Measurements from ENCODE around the gene TMEM86B. TPM values are rescaled to one million over a fixed set of nuclear protein-coding genes. Genes with fewer than 3 reads are reported as not detected.

The TMEM86B gene
- polyA plus RNA-seq, 1 donor from 2014 or later, result 2.3 TPM

- TF ChIP-seq TAF1 (IDR thresholded peaks at IDR 0.05; ENCODE audit: low read depth), result no peak
- TF ChIP-seq EZH2 (IDR thresholded peaks at IDR 0.05; ENCODE audit: borderline replicate concordance, insufficient read depth, low read length, poor library complexity, severe bottlenecking), result no peak
- TF ChIP-seq RAD21 (conservative IDR thresholded peaks at IDR 0.05), result no peak
- no peak for TF ChIP-seq EP300 (conservative IDR thresholded peaks at IDR 0.05; ENCODE audit: poor library complexity, severe bottlenecking)
- no peak for TF ChIP-seq POLR2AphosphoS5 (IDR thresholded peaks at IDR 0.05)
- TF ChIP-seq SMC3 (conservative IDR thresholded peaks at IDR 0.05; ENCODE audit: poor library complexity), result no peak
- no peak for TF ChIP-seq CTCF (IDR thresholded peaks at IDR 0.05; ENCODE audit: poor library complexity, severe bottlenecking)
- no peak for TF ChIP-seq REST (IDR thresholded peaks at IDR 0.05; ENCODE audit: borderline replicate concordance)
- TF ChIP-seq MXI1 (conservative IDR thresholded peaks at IDR 0.05; ENCODE audit: poor library complexity, severe bottlenecking), result no peak
- Histone ChIP-seq H3K36me3 (ENCODE audit: insufficient read depth, low read length) (no peaks in the 10 kb centered on the region), H3K79me2 (replicated peaks; ENCODE audit: insufficient read depth, low read length) (no peaks in the 10 kb centered on the region), H3K9ac (ENCODE audit: low read length) (no peak overlapping the region), H3K27ac (ENCODE audit: low read length) (no peak overlapping the region), H3K4me3 (ENCODE audit: low read length) (no peak overlapping the region), H4K20me1 (ENCODE audit: insufficient read depth) (no peaks in the 10 kb centered on the region), H3K27me3 (ENCODE audit: insufficient read depth, low read depth, low read length) (no peaks in the 10 kb centered on the region), H3F3A (ENCODE audit: insufficient read depth, low read length, poor library complexity, severe bottlenecking) (no peaks in the 10 kb centered on the region), H3K4me2 (ENCODE audit: low read length) (no peak overlapping the region), H3K9me2 (ENCODE audit: insufficient read depth, low read length) (no peaks in the 10 kb centered on the region), H3K9me3 (ENCODE audit: low read length) (no peaks in the 10 kb centered on the region), H2AFZ (ENCODE audit: low read depth, low read length) (no peak overlapping the region)
Measured at GRCh38 chr19:55229145-55229788, 704 bp upstream of the TMEM86B start.

GRCh38 chr19:55228015-55228391 is 560 bp downstream of the TMEM86B start:
- H3K4me2 ChIP-seq (ENCODE audit: low read length), result no peak overlapping the region
- H4K20me1 ChIP-seq (ENCODE audit: insufficient read depth), result no peaks in the 10 kb centered on the region
- no peaks in the 10 kb centered on the region for H3K9me2 ChIP-seq (ENCODE audit: insufficient read depth, low read length)
- no peaks in the 10 kb centered on the region for H3K36me3 ChIP-seq (ENCODE audit: insufficient read depth, low read length)
- H3F3A ChIP-seq (ENCODE audit: insufficient read depth, low read length, poor library complexity, severe bottlenecking), result no peaks in the 10 kb centered on the region
- H3K27ac ChIP-seq (ENCODE audit: low read length), result no peak overlapping the region
- H3K9me3 ChIP-seq (ENCODE audit: low read length), result no peaks in the 10 kb centered on the region
- no peak for TF ChIP-seq MXI1 (conservative IDR thresholded peaks at IDR 0.05; ENCODE audit: poor library complexity, severe bottlenecking)
- no peaks in the 10 kb centered on the region for H3K79me2 ChIP-seq (replicated peaks; ENCODE audit: insufficient read depth, low read length)
- no peak overlapping the region for H2AFZ ChIP-seq (ENCODE audit: low read depth, low read length)
- no peak overlapping the region for H3K4me3 ChIP-seq (ENCODE audit: low read length)
- H3K27me3 ChIP-seq (ENCODE audit: insufficient read depth, low read depth, low read length), result no peaks in the 10 kb centered on the region
- no peak overlapping the region for H3K9ac ChIP-seq (ENCODE audit: low read length)

All from neural cell (in vitro differentiated cells).